H1 (cell line): ENCODE results near the gene PDZD2. TPM values are rescaled to one million over a fixed set of nuclear protein-coding genes. Genes with fewer than 3 reads are reported as not detected.

ENCODE experiments used
- CTCF ChIA-PET: fragments of 300-600 bp; sonication (Branson Sonifier 250); formaldehyde crosslinking; loops from one replicate; lab custom pipeline; 2021; ENCODE audit not compliant: partially characterized antibody; lab: Charles Lee
- POLR2A ChIA-PET: fragments of 300-600 bp; sonication (Branson Sonifier 250); formaldehyde crosslinking; loops from one replicate; lab custom pipeline; 2021; ENCODE audit warnings: inconsistent platforms; ENCODE audit not compliant: partially characterized antibody; lab: Charles Lee
- DNase-seq, 2 experiments: peaks; one replicate each; pipeline versions ENCODE4 v3.0.0 to v3.0.0-alpha.2; 2010 to 2022; ENCODE audit warnings: low spot score in 2 of 2, low read depth in 1 of 2, mixed read lengths in 1 of 2
- FAIRE-seq: peaks from 2 replicates; lab custom pipeline; 2011; peaks lifted over from hg19 to GRCh38; lab: Jason Lieb, UNC
- H2AFZ ChIP-seq: 2 replicates; pipeline ENCODE4 v1.8.1; 2012; ENCODE audit warnings: low read length, inconsistent platforms
- H2AK5ac ChIP-seq: 2 replicates; pipeline ENCODE4 v1.6.1; 2013; ENCODE audit warnings: low read depth, low read length
- H2BK120ac ChIP-seq: replicated peaks from 2 replicates; pipeline ENCODE3; 2013; ENCODE audit warnings: low read depth, low read length, inconsistent platforms
- H2BK12ac ChIP-seq: 2 replicates; pipeline ENCODE4 v1.6.1; 2013; ENCODE audit warnings: low read depth, low read length
- H2BK15ac ChIP-seq: 2 replicates; pipeline ENCODE4 v1.6.1; 2013; ENCODE audit warnings: low read length
- H2BK20ac ChIP-seq: 2 replicates; pipeline ENCODE4 v1.6.1; 2013; ENCODE audit warnings: low read length
- H2BK5ac ChIP-seq: 2 replicates; pipeline ENCODE4 v1.6.1; 2013; ENCODE audit warnings: low read depth, low read length
- H3K14ac ChIP-seq: 2 replicates; pipeline ENCODE4 v1.6.1; 2013; ENCODE audit warnings: inconsistent platforms; ENCODE audit not compliant: insufficient read length
- H3K18ac ChIP-seq: 2 replicates; pipeline ENCODE4 v1.6.1; 2013; ENCODE audit warnings: low read length; ENCODE audit errors: extremely low read depth
- H3K23ac ChIP-seq: 2 replicates; pipeline ENCODE4 v1.6.1; 2013; ENCODE audit warnings: inconsistent platforms; ENCODE audit not compliant: insufficient read length
- H3K23me2 ChIP-seq: 2 replicates; pipeline ENCODE4 v1.6.1; 2013; ENCODE audit warnings: low read depth, low read length
- H3K27ac ChIP-seq: 2 replicates; pipeline ENCODE4 v1.6.1; 2011; ENCODE audit warnings: low read depth, low read length, inconsistent platforms
- H3K27me3 ChIP-seq, 4 experiments: replicated peaks in 1 of 4; 1 replicate in 1 of 4; 2 replicates in 3 of 4; pipeline versions ENCODE4 v1.6.1 to v1.8.1; 2011 to 2013; ENCODE audit warnings: low read length in 3 of 4, mild to moderate bottlenecking in 3 of 4, inconsistent platforms in 2 of 4, mixed read lengths in 2 of 4, moderate library complexity in 1 of 4; ENCODE audit not compliant: control insufficient read depth in 3 of 4, insufficient read depth in 3 of 4; ENCODE audit errors: extremely low read depth in 1 of 4
- H3K36me3 ChIP-seq, 4 experiments: 2 replicates each; pipeline versions ENCODE4 v1.6.1 to v1.8.1; 2011 to 2013; ENCODE audit warnings: mild to moderate bottlenecking in 4 of 4, low read length in 3 of 4, moderate library complexity in 2 of 4, control low read depth in 1 of 4, inconsistent platforms in 1 of 4; ENCODE audit not compliant: insufficient read depth in 4 of 4, control insufficient read depth in 2 of 4
- H3K4ac ChIP-seq: replicated peaks from 2 replicates; pipeline ENCODE3; 2013; ENCODE audit warnings: low read length, low read depth, mixed read lengths, inconsistent platforms; ENCODE audit not compliant: insufficient read length
- H3K4me1 ChIP-seq, 4 experiments: replicated peaks in 1 of 4; 1 replicate in 1 of 4; 2 replicates in 3 of 4; pipeline versions ENCODE4 v1.6.1 to v1.8.1; 2011 to 2013; ENCODE audit warnings: low read length in 3 of 4, inconsistent platforms in 2 of 4, mixed read lengths in 1 of 4; ENCODE audit not compliant: insufficient read depth in 4 of 4, control insufficient read depth in 3 of 4
- H3K4me2 ChIP-seq, 2 experiments: 2 replicates each; pipeline versions ENCODE4 v1.6.1 to v1.8.1; 2011 to 2013; ENCODE audit warnings: low read depth in 2 of 2, low read length in 2 of 2, control low read depth in 1 of 2, inconsistent platforms in 1 of 2, mild to moderate bottlenecking in 1 of 2; ENCODE audit not compliant: insufficient read depth in 1 of 2
- H3K4me3 ChIP-seq, 4 experiments: fragments of 200-600, 300-600 bp in 1 of 4; sonication (generic), shearing (Covaris generic), sonication (Bioruptor Twin) in 1 of 4; 2 replicates each; pipeline versions ENCODE4 v1.5.1 to v1.8.1; 2011 to 2016; ENCODE audit warnings: low read length in 4 of 4, low read depth in 3 of 4, control low read depth in 2 of 4, inconsistent platforms in 2 of 4, mild to moderate bottlenecking in 2 of 4, mixed read lengths in 1 of 4, moderate library complexity in 1 of 4; ENCODE audit not compliant: insufficient read depth in 2 of 4; ENCODE audit errors: extremely low read depth in 1 of 4
- H3K56ac ChIP-seq: replicated peaks from 2 replicates; pipeline ENCODE3; 2013; ENCODE audit warnings: low read depth, mild to moderate bottlenecking, mixed read lengths, low read length, inconsistent platforms; ENCODE audit not compliant: insufficient read length
- H3K79me1 ChIP-seq: 2 replicates; pipeline ENCODE4 v1.6.1; 2013; ENCODE audit warnings: low read depth, low read length, control low read depth
- H3K79me2 ChIP-seq, 2 experiments: 2 replicates each; pipeline versions ENCODE4 v1.6.1 to v1.8.1; 2012 to 2013; ENCODE audit warnings: low read length in 2 of 2, mild to moderate bottlenecking in 2 of 2, inconsistent platforms in 1 of 2; ENCODE audit not compliant: insufficient read depth in 2 of 2, control insufficient read depth in 1 of 2
- H3K9ac ChIP-seq, 4 experiments: replicated peaks in 1 of 4; 1 replicate in 1 of 4; 2 replicates in 3 of 4; pipeline versions ENCODE4 v1.6.1 to v1.8.1; 2011 to 2013; ENCODE audit warnings: low read depth in 3 of 4, low read length in 3 of 4, control low read depth in 2 of 4, mild to moderate bottlenecking in 2 of 4, moderate library complexity in 2 of 4, inconsistent platforms in 1 of 4; ENCODE audit errors: extremely low read depth in 1 of 4
- H3K9me3 ChIP-seq, 2 experiments: 2 replicates each; pipeline versions ENCODE4 v1.6.1 to v1.8.1; 2012 to 2013; ENCODE audit warnings: mild to moderate bottlenecking in 2 of 2, moderate library complexity in 2 of 2, control low read depth in 1 of 2, inconsistent platforms in 1 of 2, low read depth in 1 of 2, low read length in 1 of 2, mixed read lengths in 1 of 2; ENCODE audit not compliant: insufficient read depth in 2 of 2
- H4K20me1 ChIP-seq, 2 experiments: replicated peaks in 1 of 2; 2 replicates each; pipeline versions ENCODE3 to v1.8.1; 2011 to 2013; ENCODE audit warnings: inconsistent platforms in 2 of 2, low read length in 2 of 2, mild to moderate bottlenecking in 1 of 2; ENCODE audit not compliant: insufficient read depth in 2 of 2, control insufficient read depth in 1 of 2
- H4K5ac ChIP-seq: 2 replicates; pipeline ENCODE4 v1.6.1; 2013; ENCODE audit warnings: low read length, low read depth, mixed read lengths, inconsistent platforms; ENCODE audit not compliant: insufficient read length
- H4K8ac ChIP-seq: 2 replicates; pipeline ENCODE4 v1.8.0; 2013; ENCODE audit warnings: mild to moderate bottlenecking, moderate library complexity, low read length, inconsistent platforms; ENCODE audit not compliant: insufficient read depth; ENCODE audit errors: extremely low read depth
- H4K91ac ChIP-seq: replicated peaks from 2 replicates; pipeline ENCODE3; 2013; ENCODE audit warnings: low read length, mixed read lengths, inconsistent platforms; ENCODE audit not compliant: insufficient read length
- ASH2L ChIP-seq: fragments of 200-600, 300-600 bp; sonication (generic); IDR thresholded peaks from one replicate; pipeline ENCODE4 v1.7.1; 2017; ENCODE audit warnings: low read length
- ATF2 ChIP-seq: IDR thresholded peaks from 2 replicates; pipeline ENCODE4 v1.6.1; 2012; ENCODE audit warnings: low read length, inconsistent platforms
- HDAC2 ChIP-seq, 2 experiments: fragments of 300-600 bp in 1 of 2; sonication (generic) in 1 of 2; IDR thresholded peaks; 2 replicates each; pipeline ENCODE4 v1.6.1; 2011 to 2012; ENCODE audit warnings: low read depth in 2 of 2, low read length in 2 of 2, mild to moderate bottlenecking in 2 of 2, moderate library complexity in 2 of 2, borderline replicate concordance in 1 of 2, inconsistent platforms in 1 of 2
- KDM1A ChIP-seq: fragments of 200-600, 300-600 bp; sonication (generic); IDR thresholded peaks from 2 replicates; pipeline ENCODE4 v1.7.1; 2016; ENCODE audit warnings: mild to moderate bottlenecking, low read length, borderline replicate concordance
- KDM5A ChIP-seq: fragments of 200-600 bp; IDR thresholded peaks from 2 replicates; pipeline ENCODE4 v1.7.1; 2012; ENCODE audit warnings: mild to moderate bottlenecking, low read length, inconsistent platforms, mixed read lengths
- NRF1 ChIP-seq: IDR thresholded peaks from 2 replicates; pipeline ENCODE4 v1.6.1; 2011; ENCODE audit warnings: mild to moderate bottlenecking, low read depth, low read length, improper control_type of control experiment
- PHF8 ChIP-seq: fragments of 200-600 bp; sonication (generic); conservative IDR thresholded peaks from 2 replicates; pipeline ENCODE4 v1.7.1; 2012; ENCODE audit warnings: low read depth, mild to moderate bottlenecking, inconsistent platforms, low read length, moderate library complexity
- POLR2AphosphoS5 ChIP-seq: IDR thresholded peaks from 2 replicates; pipeline ENCODE4 v1.6.1; 2011; ENCODE audit warnings: low read depth, low read length
- RBBP5 ChIP-seq: IDR thresholded peaks from 2 replicates; pipeline ENCODE4 v1.7.1; 2012; ENCODE audit warnings: low read depth, mild to moderate bottlenecking, inconsistent platforms, low read length, moderate library complexity, borderline replicate concordance
- SAP30 ChIP-seq: fragments of 300-600 bp; sonication (generic); IDR thresholded peaks from 2 replicates; pipeline ENCODE4 v1.7.1; 2012; ENCODE audit warnings: low read length, moderate library complexity, mild to moderate bottlenecking, inconsistent platforms; ENCODE audit not compliant: insufficient read depth, insufficient replicate concordance
- SP1 ChIP-seq: IDR thresholded peaks from 2 replicates; pipeline ENCODE4 v1.6.1; 2011; ENCODE audit warnings: low read depth, low read length
- TEAD4 ChIP-seq: IDR thresholded peaks from 2 replicates; pipeline ENCODE4 v1.6.1; 2012; ENCODE audit warnings: low read depth, low read length, inconsistent platforms, mixed read lengths
- polyA plus RNA-seq, 7 experiments: library from polyadenylated mRNA; depleted of rRNA in 3 of 7; stranded (reverse) in 5 of 7; unstranded in 2 of 7; fragments of >200 nt in 5 of 7; fragments of 200-250 nt in 2 of 7; gene quantifications; 1 replicate in 5 of 7; 2 replicates in 1 of 7; 4 replicates in 1 of 7; pipeline versions ENCODE4 v1.2.1 to v1.2.3, GENCODE V29; 2011 to 2013; ENCODE audit warnings: missing spikeins in 2 of 7, mixed read lengths in 2 of 7
- total RNA-seq: library from RNA; stranded (reverse); fragmentation: NEBNext Ultra II Directional; extraction: Animal tissue kit (Norgen Biotek cat#: 25700); gene quantifications from 2 replicates; pipeline ENCODE4 v1.2.1, GENCODE V29; 2021

Gene PDZD2
- total and polyA plus RNA-seq, 2 of the 8 experiments (the other 6 are each of a cell fraction or from before 2014, with no cell fraction given), result 1.2 to 6.8 TPM

DNA sequence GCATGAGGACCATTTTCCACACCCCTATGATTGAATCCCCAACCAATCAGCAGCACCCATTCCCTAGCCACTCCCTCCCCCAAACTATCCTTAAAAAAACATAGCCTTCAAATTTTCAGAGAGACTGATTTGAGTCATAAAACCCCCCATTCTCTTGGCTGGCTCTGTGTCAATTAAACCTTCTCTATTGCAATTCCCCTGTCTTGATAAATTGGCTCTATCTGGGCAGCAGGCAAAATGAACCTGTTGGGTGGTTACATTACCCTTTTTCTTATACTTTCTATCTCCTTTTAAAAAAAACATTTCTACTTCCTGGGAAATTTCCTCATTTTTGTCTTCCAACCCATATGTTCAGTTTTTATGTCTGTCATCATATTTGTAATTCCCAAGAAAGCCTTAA lies 220.2 kb downstream of the PDZD2 start:
- no peak overlapping the region for H3K9ac ChIP-seq
- H3K9me3 ChIP-seq, result 0 out of 4 replicates have a peak, but pooled peaks cover 3 to 6% of the 10 kb centered on the region in 2 experiments
- H4K8ac ChIP-seq, result no peak overlapping the region
- peaks cover 3 to 13% (median 9%) of the 10 kb centered on the region in 4 experiments; a peak in 4 of 7 replicates for H3K4me1 ChIP-seq
- DNase-seq (no peak), FAIRE-seq (no peak)
- H3K56ac ChIP-seq, result no peak overlapping the region
- H4K20me1 ChIP-seq, result no peaks in the 10 kb centered on the region
- no peak overlapping the region for H4K91ac ChIP-seq
- no peak overlapping the region for H4K5ac ChIP-seq
- H2AFZ ChIP-seq, result no peak overlapping the region
- no peaks in the 10 kb centered on the region for H3K79me1 ChIP-seq
- ChIA-PET CTCF (interaction anchor here (0.6 to 1.3 kb wide), 4 partner anchors 63 to 252 kb away, joined by 3 to 4 read pairs (median 3); no protein-coding TSS in a partner anchor), POLR2A (no interaction called here)
- H3K27ac ChIP-seq, result no peak overlapping the region
- no peak overlapping the region for H3K4me2 ChIP-seq
- H2BK5ac ChIP-seq, result no peak overlapping the region
- TF ChIP-seq HDAC2 (IDR thresholded peaks at IDR 0.05; ENCODE audit: borderline replicate concordance in 1 of 2, low read depth in 2 of 2, low read length in 2 of 2), result no peak
- TF ChIP-seq TEAD4, result no peak
- TF ChIP-seq NRF1, result no peak
- TF ChIP-seq PHF8, result no peak
- no peak; the same call in 1 of the 2 replicates for TF ChIP-seq KDM5A
- no peak for TF ChIP-seq ATF2
- TF ChIP-seq POLR2AphosphoS5, result no peak
- no peak for TF ChIP-seq RBBP5
- TF ChIP-seq KDM1A, result no peak
- TF ChIP-seq SAP30, result no peak
- no peak for TF ChIP-seq ASH2L
- TF ChIP-seq SP1, result no peak
- H3K23me2 ChIP-seq, result peaks cover 8% of the 10 kb centered on the region
- no peak overlapping the region for H3K23ac ChIP-seq
- no peak overlapping the region for H2AK5ac ChIP-seq
- no peak overlapping the region for H2BK20ac ChIP-seq
- no peak overlapping the region for H3K4ac ChIP-seq
- no peak overlapping the region for H2BK12ac ChIP-seq
- H3K79me2 ChIP-seq, result no peaks in the 10 kb centered on the region
- H2BK120ac ChIP-seq, result no peak overlapping the region
- no peak overlapping the region for H3K18ac ChIP-seq
- no peaks in the 10 kb centered on the region; a peak in 2 of 8 replicates for H3K36me3 ChIP-seq
- no peak overlapping the region for H2BK15ac ChIP-seq
- no peaks in the 10 kb centered on the region for H3K27me3 ChIP-seq
- no peak overlapping the region for H3K4me3 ChIP-seq
- H3K14ac ChIP-seq, result no peak overlapping the region
